ENCODE measurements around the gene TMEM144.
"Not testable (repeated sequence)": the region's sequence is repeated elsewhere in the genome, so short reads cannot be mapped to it uniquely, and the experiment has no call there.

TMEM144 gene

DNA sequence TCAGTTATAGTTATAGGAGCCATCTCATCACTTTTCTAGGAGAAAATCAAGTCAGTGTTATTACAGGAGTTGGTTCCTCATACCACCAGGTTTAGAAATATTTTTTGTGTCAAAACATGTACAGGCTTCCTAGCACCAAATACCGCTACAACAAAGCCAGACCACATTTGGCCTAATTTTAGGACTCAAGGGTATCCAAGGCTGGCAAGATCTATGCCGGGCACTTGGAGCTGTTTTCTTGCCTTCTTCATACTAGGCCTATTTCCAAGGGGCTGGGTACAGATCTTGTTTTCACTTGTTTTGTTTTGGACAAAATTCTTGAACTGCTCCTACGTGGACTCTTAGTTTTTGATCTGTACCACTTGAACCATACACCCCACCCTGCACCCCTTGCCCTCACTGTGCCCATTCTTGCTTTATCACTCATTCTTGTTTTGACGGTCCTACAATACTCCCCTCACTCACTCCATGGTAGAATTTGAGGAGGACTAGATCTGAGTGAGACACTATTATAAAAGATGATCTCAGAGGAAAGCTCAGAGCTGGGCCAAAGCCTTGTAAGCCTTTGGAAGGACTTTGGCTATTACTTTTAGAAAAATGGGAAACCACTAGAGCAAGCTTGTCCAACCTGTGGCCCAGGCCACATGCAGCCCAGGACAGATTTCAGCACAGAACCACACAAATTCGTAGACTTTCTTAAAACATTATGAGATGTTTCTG lies 17.7 kb upstream of the TMEM144 start:
- DNase-seq (ENCODE audit: low spot score), result no peak

DNA sequence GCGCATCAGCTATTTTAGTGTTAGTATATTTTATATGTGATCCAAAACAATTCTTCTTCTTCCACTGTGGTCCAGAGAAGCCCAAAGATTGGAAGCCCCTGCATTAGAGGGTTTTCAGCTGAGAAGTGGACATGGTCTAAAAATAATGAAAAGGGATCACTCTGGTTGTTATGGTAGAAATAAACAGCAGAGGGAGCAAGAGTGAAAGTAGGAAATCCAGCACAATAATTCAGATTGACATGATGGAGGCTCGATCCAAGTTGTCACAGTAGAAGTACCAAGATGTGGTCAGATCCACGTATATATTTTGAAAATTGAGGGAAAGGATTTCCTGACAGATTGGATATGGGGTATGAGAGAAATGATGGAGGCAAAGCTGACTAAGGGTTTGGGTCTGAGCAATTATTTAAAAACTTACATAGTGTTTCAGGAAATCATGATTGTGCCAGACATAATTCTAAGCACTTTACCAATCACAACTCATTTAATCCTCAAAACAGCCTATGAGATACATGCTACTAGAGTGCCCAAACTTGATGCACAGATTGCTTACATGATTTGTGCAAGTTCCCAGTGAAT lies 17.0 kb upstream of the TMEM144 start:
- peak; percentile 93 for DNase-seq (ENCODE audit: low spot score)

DNA sequence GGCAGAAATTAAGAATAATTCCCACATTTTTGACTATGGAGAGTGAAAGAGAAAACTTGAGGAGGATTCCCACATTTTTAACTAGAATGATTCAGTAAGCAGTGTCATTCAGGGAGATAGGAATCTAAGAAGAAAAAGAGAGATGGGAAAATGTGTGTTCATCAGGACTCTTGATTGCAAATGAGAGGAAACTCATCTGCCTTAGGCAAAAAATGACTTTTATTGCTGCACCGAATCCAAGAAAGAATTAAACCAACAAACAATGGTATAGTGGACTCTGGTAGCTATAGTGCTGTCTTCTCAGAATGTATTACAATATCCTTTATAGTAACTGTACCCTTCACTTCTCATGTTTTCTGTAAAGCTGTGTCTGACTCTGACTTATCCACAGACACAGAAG lies 15.0 kb upstream of the TMEM144 start:
- no peak for DNase-seq (ENCODE audit: low spot score)

DNA sequence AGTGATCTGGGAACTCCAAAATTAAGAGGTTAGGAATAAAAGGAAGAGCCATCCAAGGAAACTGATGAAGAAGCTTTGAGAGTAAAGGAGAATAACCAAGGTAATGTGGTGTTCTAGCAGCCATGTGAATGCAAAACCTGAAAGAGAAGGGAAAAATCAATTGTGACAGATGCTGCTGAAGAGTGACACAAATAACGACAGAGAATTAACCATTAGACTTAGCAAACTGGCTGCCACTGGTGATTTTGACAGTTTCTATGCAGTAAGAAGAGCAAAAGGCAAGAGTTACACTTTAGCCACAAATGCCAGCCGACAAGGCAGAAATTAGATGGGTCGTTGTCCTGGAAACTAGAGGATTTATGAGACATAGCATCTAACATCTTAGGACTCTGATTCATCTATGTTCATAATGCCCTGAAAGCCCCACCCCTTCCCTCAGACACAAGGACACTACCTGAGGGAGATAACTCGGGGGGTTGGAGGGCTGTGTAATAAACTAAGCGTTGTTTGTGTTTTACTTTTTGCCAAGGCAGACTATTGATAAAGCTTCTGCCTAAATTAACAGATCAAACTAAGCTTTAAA lies 13.0 kb upstream of the TMEM144 start:
- DNase-seq (ENCODE audit: low spot score), result no peak

DNA sequence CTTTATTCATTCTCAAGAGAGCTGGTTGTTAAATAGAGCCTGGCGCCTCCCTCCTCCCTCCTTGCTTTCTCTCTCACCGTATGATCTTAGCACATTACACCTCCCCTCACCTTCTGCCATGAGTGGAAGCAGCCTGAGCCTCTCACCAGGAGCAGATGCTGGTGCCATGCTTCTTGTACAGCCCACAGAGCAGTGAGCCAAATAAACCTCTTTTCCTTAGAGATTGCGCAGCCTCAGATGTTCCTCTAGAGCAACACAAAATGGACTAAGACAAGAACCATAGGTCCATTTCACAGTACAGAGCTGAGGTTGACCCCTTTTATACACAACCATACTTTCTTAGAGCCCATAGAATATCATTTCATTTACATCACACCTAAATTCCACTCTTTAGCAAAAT lies 10.1 kb upstream of the TMEM144 start:
- DNase-seq (ENCODE audit: low spot score), result no peak

DNA sequence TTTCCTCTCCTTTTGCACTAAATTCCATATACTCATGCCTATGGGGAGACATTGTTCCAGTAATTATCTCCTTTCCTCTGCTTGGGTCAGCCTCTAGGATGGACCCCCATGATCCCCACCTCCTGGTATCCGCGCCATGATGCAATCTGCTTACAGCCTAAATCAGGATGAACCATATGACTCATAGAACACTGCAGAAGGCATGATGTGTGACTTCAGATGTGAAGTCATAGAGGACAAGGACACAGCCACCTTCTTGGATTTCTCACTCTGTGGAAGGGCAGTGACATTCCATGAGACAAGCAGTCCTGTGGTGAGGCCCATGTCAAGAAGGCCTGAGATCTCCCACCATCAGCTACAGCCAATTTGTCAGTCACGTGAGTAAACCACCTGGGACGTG lies 9.0 kb upstream of the TMEM144 start:
- DNase-seq (ENCODE audit: low spot score), result no peak

DNA sequence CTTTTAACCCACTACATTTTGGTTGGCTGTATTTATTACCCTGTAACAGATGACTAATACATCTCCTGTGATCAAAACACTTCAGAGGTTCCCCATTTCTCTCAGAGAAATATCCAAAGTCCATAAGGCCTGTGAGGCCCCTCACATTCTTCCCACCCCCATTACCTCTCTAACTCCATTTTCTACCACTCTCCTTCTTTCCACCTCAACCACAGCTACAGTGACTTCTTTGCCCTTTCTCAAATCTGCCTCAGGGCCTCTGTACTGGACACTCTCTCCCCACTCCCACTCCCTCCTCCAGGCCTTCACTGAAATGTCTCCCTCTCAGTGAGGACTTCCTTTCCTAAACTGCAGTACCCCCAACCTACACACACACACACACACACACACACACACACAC lies 8.4 kb upstream of the TMEM144 start:
- DNase-seq (ENCODE audit: low spot score), result no peak

DNA sequence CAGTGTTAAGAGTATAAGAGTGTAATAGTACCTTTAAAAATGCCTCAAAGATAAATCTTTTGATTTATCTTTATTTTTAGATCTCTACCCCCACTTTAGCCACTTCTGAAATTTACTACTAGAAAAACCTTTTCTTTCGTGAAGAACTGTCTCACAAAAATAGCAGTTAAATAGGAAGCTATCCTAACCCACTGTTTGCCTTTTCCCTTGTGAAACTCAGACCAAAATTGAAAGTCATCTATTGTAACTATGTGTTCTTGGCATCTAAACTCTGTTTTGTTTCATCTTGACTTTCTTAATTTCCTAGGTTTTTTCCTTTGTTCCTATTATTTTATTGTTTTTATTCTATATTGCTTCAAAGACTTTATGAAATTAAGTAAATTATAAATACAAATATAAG lies 7.8 kb upstream of the TMEM144 start:
- DNase-seq (ENCODE audit: low spot score), result peak; percentile 68

DNA sequence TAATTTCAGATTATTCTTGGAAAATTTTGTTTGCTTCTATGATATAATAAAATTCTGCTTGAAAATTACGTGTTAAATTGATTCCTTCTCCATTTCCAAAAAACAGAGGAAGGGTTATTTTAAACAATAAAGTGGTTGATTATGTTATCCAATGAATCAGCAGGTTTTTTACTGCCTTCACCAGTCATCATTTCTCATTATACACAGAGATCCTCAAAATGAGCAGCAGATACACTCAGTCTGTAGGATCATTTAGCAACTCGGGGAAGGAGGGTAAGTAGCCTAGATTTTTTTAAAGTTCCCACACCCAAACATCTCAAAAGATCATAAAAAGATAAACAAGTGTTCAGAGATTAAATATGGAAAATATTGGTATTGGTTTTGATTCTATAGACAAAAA lies 6.8 kb upstream of the TMEM144 start:
- no peak for DNase-seq (ENCODE audit: low spot score)

DNA sequence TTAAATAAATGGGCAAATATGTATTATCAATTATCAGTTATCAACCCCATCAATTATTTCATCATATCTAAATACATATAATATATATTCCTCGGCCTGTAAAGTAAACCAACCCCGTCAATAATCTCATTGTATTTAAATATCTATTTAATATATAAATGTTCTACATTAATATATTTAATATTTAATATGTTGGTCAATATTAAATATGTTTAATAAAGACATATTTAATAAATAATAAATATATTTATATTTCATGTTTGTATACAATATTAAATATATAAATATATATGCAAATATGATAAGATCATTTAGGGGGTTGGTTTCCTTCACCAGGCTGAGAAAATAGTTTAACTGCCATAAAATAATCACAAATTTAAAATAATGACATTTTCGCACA lies 6.4 kb upstream of the TMEM144 start:
- DNase-seq (ENCODE audit: low spot score), result no peak

DNA sequence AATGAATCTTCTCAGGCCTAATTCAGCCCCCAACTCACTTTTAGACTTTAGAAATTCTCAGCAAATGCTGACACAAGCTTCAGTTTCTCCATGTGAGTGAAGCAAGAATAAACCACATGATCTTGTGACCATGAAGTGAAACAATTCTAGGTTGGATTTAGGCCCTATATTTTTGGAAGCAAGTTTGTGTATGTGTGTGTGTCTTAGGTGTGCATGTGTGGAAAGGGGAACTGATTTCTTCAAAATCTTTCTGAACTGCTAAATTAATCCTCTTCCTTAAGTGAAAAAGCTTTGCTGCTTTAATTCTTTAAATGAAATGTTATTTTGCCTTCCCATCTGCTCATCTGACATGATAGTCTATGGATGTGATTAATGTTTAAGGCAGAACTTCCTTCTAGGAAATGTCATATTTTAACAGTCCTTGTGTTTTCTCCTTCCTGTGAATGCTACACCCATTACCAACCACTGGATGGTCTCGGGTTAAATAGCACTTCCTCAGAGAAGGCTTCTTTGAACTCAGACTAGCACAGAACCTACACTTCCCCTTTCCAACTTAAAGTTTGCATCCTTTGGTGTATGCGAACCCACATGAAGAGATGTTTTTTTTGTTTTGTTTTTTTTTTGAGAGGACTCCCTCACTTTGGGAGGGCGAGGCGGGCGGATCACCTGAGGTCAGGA lies 1.2 kb upstream of the TMEM144 start:
- peak; percentile 80 for DNase-seq (ENCODE audit: low spot score)

DNA sequence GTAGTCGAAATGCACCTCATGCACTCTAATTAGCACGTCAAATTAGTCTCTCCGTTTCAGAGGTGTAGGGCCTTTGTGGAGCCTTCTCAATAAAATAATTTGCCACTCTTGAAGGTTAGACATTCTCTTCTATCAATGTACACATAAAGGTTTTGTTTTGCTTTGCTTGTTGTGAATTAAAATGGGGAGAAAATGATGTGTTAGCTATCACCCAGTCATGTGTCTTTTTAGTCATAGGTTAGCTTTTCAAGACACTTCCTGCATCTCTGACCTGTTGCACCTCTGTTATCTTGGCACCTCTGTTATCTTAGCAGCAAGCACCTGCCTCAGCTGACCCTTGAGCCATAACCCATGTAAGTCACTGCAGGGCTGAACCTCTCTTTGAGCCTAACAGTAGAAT lies 936 bp downstream of the TMEM144 start:
- DNase-seq (ENCODE audit: low spot score), result peak; percentile 77

DNA sequence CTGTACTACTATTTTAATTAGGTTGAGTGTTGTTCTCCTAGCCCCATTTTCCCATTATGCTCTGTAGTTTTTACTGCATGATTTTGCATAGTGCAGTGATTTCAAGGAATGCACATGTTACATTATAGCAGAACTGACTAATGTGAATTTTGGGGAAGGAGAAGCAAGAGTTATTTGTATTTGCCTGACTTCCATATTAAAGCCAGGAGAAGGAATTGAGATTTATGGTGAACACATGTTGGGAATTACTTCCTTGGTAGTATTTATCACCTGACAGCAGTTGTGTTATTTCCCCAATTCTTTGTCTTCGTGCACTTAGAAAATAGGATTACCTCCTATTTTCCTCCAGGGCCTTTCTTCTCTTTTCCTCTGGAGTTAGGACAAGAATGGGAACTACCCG lies 3.2 kb downstream of the TMEM144 start:
- no peak for DNase-seq (ENCODE audit: low spot score)

DNA sequence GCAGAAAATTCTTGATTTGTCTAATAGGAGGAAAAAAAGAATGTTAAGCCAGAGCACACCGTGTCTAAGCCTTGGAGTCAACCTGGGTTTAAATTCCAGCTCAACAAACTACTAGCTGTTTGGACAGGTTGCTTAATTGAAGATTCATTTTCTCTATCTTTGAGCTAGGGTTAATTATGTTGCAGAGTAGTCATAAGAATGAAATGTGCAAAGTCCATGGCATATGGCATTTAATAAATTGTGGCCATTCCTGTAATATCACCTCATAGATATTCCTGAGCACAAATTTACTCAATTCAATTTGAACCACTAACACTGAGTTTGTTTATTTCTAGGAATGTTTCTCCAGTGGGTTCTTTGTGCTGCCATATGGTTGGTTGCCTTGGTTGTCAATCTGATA lies 4.6 kb downstream of the TMEM144 start:
- DNase-seq (ENCODE audit: low spot score), result no peak

DNA sequence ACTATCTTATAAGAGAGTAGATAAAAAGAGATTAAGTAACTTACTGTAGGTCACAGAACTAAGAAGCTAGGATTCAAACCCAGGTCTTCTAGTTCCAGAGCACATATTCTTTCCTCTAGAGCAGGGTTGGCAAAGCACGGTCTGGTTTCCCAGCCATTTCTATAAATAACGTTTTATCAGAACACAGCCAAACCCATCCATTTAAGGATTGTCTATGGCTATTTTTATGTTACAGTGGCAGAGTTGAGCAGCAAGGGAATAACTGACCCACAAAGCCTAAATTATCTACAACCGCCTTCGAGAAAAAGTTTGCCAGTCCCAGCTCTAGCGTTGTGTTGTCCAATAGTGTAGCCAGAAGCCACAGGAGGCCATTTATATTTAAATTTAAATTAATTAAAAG lies 7.5 kb downstream of the TMEM144 start:
- no peak for DNase-seq (ENCODE audit: low spot score)

DNA sequence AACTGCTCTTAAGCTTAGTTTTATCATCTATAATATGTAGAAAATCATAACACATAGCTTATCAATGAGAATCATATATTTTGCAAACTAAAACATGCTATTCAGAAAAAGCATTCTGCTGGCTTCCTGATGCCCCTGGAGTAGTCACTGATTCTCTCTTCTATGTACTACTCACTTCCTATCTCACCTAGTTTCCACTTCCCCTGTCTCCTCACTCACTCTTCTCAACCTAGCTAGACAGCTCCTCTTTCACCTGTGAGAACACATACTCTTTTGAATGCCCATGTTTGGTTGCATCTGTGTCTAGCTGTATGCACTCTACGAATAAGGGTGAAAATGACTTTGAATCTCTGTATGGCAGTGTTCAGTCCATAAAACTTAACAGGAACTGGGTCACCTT lies 9.3 kb downstream of the TMEM144 start:
- no peak for DNase-seq (ENCODE audit: low spot score)

DNA sequence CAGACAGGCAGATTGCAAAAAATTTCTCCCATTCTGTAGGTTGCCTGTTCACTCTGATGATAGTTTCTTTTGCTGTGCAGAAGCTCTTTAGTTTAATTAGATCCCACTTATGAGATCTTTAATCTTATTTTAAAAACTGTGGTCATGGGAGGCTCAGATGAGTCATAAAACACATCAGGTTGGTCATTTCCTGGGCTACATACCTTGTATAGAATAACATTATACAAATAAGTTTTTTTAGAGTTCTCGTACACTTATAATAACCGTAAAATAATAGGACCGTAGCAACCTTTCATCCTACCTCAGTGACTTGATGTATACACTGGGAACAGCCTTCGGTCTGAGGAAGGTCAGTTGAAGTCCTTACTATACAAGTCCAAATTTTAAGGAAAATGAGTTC lies 14.0 kb downstream of the TMEM144 start:
- not testable (repeated sequence) for DNase-seq (ENCODE audit: low spot score)

DNA sequence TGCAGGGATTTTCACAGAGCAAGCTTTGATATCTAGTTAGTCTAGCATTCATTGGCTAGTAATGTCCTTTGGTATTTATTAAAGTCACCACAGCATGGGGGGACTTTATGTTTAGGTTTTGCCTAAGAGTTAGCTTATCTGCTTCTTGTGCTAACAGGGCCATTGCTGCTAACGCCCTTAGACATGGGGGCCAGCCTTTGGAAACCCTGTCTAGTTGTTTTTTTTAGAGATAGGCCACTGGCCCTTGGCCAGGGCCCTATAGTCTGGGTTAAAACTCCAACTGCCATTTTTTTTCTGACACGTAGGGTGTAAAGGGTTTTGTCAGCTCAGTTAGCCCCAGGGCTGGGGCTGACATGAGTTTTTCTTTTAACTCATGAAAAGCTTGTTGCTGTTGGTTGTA lies 14.7 kb downstream of the TMEM144 start:
- DNase-seq (ENCODE audit: low spot score), result not testable (repeated sequence)

DNA sequence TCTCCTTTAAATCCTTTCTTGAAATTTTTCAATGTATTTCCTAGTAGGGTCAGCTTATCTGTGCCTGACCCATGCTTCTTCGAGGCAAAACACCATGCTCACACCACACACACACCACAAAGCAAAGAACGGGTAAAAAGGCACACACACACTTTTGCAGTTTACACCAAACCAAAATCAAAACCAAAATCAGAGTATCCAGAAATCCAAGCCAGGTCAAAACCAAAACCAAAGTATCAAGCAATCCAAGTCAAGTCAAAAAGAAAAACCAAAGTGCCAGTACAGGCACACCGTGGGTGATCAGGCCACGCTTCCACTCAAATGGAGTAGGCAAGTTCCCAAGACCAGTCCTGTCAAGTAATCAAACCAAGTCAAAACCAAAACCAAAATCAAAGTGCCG lies 17.6 kb downstream of the TMEM144 start:
- not testable (repeated sequence) for DNase-seq (ENCODE audit: low spot score)

DNA sequence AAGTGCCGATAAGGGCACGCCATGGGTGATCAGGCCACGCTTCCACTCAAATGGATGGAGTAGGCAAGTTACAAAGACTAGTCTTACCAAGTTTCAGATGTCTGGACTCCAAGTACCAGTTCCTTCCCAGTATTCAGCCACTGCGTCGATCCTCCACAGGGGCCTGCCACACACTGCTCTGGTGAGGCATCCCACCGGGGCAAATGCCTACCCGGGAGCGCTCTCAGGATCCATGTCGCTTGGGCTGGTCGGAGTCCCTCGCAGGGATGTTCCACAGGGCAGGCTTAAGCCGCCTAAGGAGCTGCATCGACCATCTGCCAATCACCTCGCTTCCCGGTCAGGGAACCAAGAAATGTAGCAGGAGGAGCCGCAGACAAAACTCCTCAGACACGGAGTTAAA lies 18.1 kb downstream of the TMEM144 start:
- not testable (repeated sequence) for DNase-seq (ENCODE audit: low spot score)

DNA sequence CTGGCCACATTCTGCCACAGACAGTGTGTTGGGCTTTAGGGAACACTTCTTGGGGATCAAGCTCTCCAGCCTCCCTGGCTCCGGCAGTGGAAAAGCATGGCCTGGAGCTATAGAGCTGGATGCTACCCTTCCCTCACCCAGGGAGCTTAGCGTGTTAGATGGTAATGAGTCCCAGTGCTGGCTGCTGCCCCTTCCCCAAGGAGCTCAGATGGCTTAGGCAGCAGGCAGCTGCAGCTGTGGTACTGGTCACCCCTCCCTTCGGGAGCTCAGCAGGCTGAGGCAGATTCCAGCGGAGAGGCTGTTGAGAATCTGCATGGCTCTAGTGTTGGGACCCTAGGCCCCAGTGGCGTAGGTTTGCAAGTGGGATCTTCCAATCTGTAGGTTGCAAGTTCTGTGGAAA lies 19.5 kb downstream of the TMEM144 start:
- peak; percentile 85 for DNase-seq (ENCODE audit: low spot score)

DNA sequence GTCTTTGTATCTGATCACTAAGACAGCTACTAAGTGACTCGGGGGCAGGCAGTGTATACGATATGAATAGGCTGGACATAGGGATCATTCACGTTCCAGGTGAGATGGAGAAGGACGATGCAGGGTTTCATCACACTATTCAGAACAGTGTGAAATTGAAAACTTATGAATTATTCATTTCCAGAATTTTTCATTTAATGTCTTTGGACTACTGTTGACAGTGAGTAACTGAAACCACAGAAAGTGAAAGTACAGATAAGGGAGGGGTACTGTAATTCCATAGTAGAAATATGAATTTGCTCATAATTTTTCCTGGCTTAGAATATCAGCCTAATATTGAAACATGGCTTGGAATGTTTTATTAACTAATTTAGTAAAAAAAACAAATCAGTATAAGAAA lies 24.4 kb downstream of the TMEM144 start:
- DNase-seq (ENCODE audit: low spot score), result no peak
